Measurements from ENCODE around the gene VKORC1.
"Not testable (repeated sequence)": the region's sequence is repeated elsewhere in the genome, so short reads cannot be mapped to it uniquely, and the experiment has no call there.

VKORC1 gene

DNA sequence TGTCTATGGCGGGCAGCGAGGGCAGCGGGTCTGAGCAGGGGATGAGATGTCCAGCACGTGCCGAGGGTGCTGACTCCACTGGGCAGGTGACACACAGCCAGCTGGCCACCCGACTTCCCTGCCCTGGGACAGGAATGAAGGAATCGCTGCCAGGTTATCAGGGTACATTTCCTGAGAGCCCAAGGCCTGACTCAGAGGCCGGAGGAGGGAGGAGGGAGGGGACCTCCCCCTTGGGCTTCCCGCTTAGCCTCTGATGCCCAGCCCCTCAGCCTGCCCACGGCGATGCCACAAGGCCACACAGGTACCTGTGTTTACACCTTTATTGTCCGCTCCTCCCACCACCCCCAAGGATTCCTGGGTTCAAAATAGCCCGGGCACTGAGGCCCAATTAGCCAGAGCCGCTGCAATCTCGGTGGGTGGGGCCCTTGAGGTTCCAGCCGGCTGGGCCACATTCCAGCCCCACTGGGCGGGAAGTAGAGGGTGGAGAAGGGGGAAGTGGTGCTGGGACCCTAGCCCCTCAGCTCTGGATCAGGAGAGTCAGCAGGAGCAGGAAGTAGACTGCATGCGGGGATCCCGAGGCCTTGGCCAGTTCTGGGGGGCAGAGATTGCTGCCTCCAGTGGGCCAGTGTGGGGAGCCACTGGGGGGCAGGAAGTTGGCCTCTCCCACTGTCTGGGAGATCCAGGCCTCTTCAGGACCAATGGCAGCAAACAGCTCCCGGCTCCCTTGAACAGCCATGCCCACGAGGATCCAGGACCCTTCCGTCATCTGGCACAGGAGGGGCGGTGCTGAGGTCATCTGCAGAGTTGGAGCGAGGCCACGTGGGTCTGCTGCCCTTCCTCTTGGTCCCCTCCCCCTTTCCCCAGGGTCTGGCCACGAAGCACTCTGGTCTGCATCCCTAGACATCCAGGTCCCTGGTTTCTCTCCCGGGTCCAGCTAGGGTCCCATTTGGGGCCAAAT is 44.3 kb upstream of the VKORC1 start:
- no peak overlapping the region for H3K4me3 ChIP-seq (ENCODE audit: low read length)
- peak; percentile 63 for DNase-seq (ENCODE audit: low read depth)
- no peak for TF ChIP-seq CTCF (conservative IDR thresholded peaks at IDR 0.05; ENCODE audit: low read length)

DNA sequence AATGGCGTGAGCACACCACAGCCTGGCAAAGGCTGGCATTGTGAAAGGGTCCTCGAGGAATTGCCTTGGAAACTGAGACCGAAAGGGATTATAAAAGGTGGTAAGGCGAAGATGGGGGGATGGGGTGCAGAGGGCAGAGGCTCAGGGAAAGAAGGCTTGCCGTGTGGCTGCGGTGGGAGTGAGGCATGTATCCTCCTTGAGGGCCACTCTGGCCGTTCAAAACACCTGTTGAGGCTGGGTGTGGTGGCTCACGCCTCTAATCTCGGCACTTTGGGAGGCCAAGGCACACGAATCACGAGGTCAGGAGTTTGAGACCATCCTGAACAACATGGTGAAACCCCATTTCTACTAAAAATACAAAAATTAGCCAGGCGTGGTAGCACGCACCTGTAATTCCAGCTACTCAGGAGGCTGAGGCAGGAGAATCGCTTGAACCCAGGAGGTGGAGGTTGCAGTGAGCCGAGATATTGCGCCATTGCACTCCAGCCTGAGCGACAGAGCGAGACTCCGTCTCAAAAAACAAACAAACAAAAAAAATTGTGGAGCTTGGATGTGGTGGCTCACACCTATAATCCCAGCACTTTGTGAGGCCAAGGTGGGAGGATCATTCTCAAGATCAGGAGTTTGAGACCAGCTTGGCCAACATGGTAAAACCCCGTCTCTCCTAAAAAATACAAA is 42.4 kb upstream of the VKORC1 start:
- DNase-seq (ENCODE audit: low read depth); H3K4me3 ChIP-seq (ENCODE audit: low read length): not testable (repeated sequence)

- no peak overlapping the region for H3K4me3 ChIP-seq (ENCODE audit: low read length)
- no peak for DNase-seq (ENCODE audit: low read depth)
- no peak for TF ChIP-seq CTCF (conservative IDR thresholded peaks at IDR 0.05; ENCODE audit: low read length)
Observed at GRCh38 chr16:31136287-31136662, 41.7 kb upstream of the VKORC1 start.

- no peak for DNase-seq (ENCODE audit: low read depth)
- TF ChIP-seq CTCF (conservative IDR thresholded peaks at IDR 0.05; ENCODE audit: low read length): no peak
- no peak within 1 kb of the TSS for H3K4me3 ChIP-seq (ENCODE audit: low read length)
Observed at GRCh38 chr16:31135535-31136286, 41.1 kb upstream of the VKORC1 start, which contains the start of gene PRSS8. Gene PRSS8 (minus strand): TSS chr16:31135727. CDS start chr16:31135498, 229 bp downstream.

- DNase-seq (ENCODE audit: low read depth): peak; percentile 9
- TF ChIP-seq CTCF (conservative IDR thresholded peaks at IDR 0.05; ENCODE audit: low read length): no peak
- H3K4me3 ChIP-seq (ENCODE audit: low read length): no peak overlapping the region
Observed at GRCh38 chr16:31134625-31135534, 40.3 kb upstream of the VKORC1 start.

DNA sequence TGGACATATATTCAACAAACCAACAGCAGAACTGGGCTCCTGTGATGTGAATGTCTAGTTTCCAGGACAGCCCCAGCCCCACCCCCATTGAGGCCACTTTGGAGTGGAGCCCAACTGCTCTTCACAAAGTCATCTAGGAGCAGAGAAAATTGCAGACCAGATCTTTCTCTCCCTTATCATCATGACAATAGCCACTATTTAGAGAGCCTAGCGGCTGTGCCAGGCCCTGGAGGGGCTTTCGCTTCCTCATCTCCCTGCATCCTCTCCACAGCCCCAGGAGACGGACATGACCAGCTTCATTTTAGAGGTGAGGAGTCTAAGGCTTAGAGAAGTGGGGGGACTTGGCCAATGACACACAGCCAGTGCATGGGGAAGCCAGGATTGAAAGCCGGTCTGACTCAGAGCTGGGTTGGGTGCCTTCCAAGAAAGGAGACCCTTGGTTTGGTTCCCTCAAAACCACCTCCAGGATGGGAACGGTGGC is 39.5 kb upstream of the VKORC1 start:
- DNase-seq (ENCODE audit: low read depth): no peak
- no peak overlapping the region for H3K4me3 ChIP-seq (ENCODE audit: low read length)
- TF ChIP-seq CTCF (conservative IDR thresholded peaks at IDR 0.05; ENCODE audit: low read length): no peak
